Astrocyte (in vitro differentiated cells and primary cell): ENCODE measurements around the gene MICAL2. TPM values are rescaled to one million over a fixed set of nuclear protein-coding genes. Genes with fewer than 3 reads are reported as not detected.

ENCODE experiments used
- DNase-seq: peaks from one replicate; pipeline ENCODE4 v3.0.0-alpha.2; 2010; ENCODE audit warnings: low read depth
- FAIRE-seq: peaks from 2 replicates; lab custom pipeline; 2011; peaks lifted over from hg19 to GRCh38; lab: Jason Lieb, UNC
- H2AFZ ChIP-seq: 2 replicates; pipeline ENCODE4 v1.6.0; 2012; ENCODE audit warnings: low read depth, low read length, inconsistent platforms
- H3K27ac ChIP-seq: 2 replicates; pipeline ENCODE4 v1.5.1; 2011; ENCODE audit warnings: low read depth, low read length, inconsistent platforms
- H3K27me3 ChIP-seq: 2 replicates; pipeline ENCODE4 v1.6.0; 2011; ENCODE audit warnings: low read length, inconsistent platforms; ENCODE audit not compliant: insufficient read depth
- H3K36me3 ChIP-seq: 2 replicates; pipeline ENCODE4 v1.5.1; 2011; ENCODE audit warnings: low read length, inconsistent platforms; ENCODE audit not compliant: insufficient read depth
- H3K4me1 ChIP-seq: 2 replicates; pipeline ENCODE4 v1.5.1; 2011; ENCODE audit warnings: low read length, inconsistent platforms; ENCODE audit not compliant: insufficient read depth
- H3K4me2 ChIP-seq: 2 replicates; pipeline ENCODE4 v1.6.0; 2012; ENCODE audit warnings: low read length, inconsistent platforms
- H3K4me3 ChIP-seq: 2 replicates; pipeline ENCODE4 v1.5.1; 2011; ENCODE audit warnings: low read depth, mild to moderate bottlenecking, low read length, inconsistent platforms; ENCODE audit not compliant: insufficient read depth
- H3K79me2 ChIP-seq: 2 replicates; pipeline ENCODE4 v1.6.0; 2012; ENCODE audit warnings: mild to moderate bottlenecking, low read length, inconsistent platforms; ENCODE audit not compliant: insufficient read depth
- H3K9ac ChIP-seq: 2 replicates; pipeline ENCODE4 v1.6.0; 2012; ENCODE audit warnings: mild to moderate bottlenecking, low read length, inconsistent platforms
- H3K9me3 ChIP-seq: 2 replicates; pipeline ENCODE4 v1.5.1; 2012; ENCODE audit warnings: low read depth, mild to moderate bottlenecking, low read length, inconsistent platforms; ENCODE audit not compliant: insufficient read depth
- H4K20me1 ChIP-seq: 2 replicates; pipeline ENCODE4 v1.6.0; 2012; ENCODE audit warnings: low read length, inconsistent platforms; ENCODE audit not compliant: insufficient read depth
- H3K27ac Mint-ChIP-seq: one replicate; pipeline ENCODE4 v1.8.0; 2021; ENCODE audit warnings: mild to moderate bottlenecking, mixed read lengths; ENCODE audit not compliant: unreplicated experiment
- H3K27me3 Mint-ChIP-seq: one replicate; pipeline ENCODE4 v1.8.0; 2021; ENCODE audit warnings: low read depth, mixed read lengths; ENCODE audit not compliant: unreplicated experiment
- H3K36me3 Mint-ChIP-seq: one replicate; pipeline ENCODE4 v1.8.0; 2021; ENCODE audit warnings: low read depth, mixed read lengths; ENCODE audit not compliant: unreplicated experiment
- H3K4me1 Mint-ChIP-seq: one replicate; pipeline ENCODE4 v1.8.0; 2021; ENCODE audit warnings: low read depth, mixed read lengths; ENCODE audit not compliant: unreplicated experiment
- H3K4me3 Mint-ChIP-seq: one replicate; pipeline ENCODE4 v1.8.0; 2021; ENCODE audit warnings: mild to moderate bottlenecking, moderate library complexity, mixed read lengths; ENCODE audit not compliant: unreplicated experiment
- H3K9me3 Mint-ChIP-seq: one replicate; pipeline ENCODE4 v1.8.0; 2021; ENCODE audit warnings: mild to moderate bottlenecking, mixed read lengths; ENCODE audit not compliant: unreplicated experiment
- EZH2 ChIP-seq: IDR thresholded peaks from 2 replicates; pipeline ENCODE4 v1.6.1; 2012; ENCODE audit warnings: mild to moderate bottlenecking, low read length, inconsistent platforms; ENCODE audit not compliant: insufficient read depth
- total RNA-seq: library from RNA; stranded (reverse); gene quantifications from 2 replicates; pipeline ENCODE4 v1.2.1, GENCODE V29; 2021
- TF ChIP-seq, protein P1 (sequence below): IDR thresholded peaks from 2 replicates; pipeline ENCODE4 v1.5.1; 2011; ENCODE audit warnings: low read depth, mild to moderate bottlenecking, inconsistent platforms, low read length, moderate library complexity; ENCODE audit not compliant: insufficient read depth

Gene MICAL2
- total RNA-seq, 1 donor from 2014 or later = 357 TPM

GRCh38 chr11:12259956-12260355 lies 149.6 kb downstream of the MICAL2 start:
- Histone ChIP-seq H3K9me3 (no peaks in the 10 kb centered on the region), H3K4me3 (no peak overlapping the region), H3K4me2 (no peak overlapping the region), H3K27ac (no peak overlapping the region), H3K79me2 (no peaks in the 10 kb centered on the region), H2AFZ (no peak overlapping the region), H3K4me1 (peaks cover 18% of the 10 kb centered on the region), H3K9ac (no peak overlapping the region), H3K27me3 (no peaks in the 10 kb centered on the region), H4K20me1 (peaks cover 9% of the 10 kb centered on the region), H3K36me3 (peaks cover 95% of the 10 kb centered on the region)
- Mint-ChIP-seq H3K27me3 (no peaks in the 10 kb centered on the region), H3K27ac (no peak overlapping the region), H3K36me3 (peaks cover 63% of the 10 kb centered on the region), H3K4me1 (peaks cover 13% of the 10 kb centered on the region), H3K4me3 (no peak overlapping the region), H3K9me3 (no peaks in the 10 kb centered on the region)
- DNase-seq (no peak), FAIRE-seq (no peak)
- TF ChIP-seq EZH2 = no peak
- TF ChIP-seq, protein P1, sequence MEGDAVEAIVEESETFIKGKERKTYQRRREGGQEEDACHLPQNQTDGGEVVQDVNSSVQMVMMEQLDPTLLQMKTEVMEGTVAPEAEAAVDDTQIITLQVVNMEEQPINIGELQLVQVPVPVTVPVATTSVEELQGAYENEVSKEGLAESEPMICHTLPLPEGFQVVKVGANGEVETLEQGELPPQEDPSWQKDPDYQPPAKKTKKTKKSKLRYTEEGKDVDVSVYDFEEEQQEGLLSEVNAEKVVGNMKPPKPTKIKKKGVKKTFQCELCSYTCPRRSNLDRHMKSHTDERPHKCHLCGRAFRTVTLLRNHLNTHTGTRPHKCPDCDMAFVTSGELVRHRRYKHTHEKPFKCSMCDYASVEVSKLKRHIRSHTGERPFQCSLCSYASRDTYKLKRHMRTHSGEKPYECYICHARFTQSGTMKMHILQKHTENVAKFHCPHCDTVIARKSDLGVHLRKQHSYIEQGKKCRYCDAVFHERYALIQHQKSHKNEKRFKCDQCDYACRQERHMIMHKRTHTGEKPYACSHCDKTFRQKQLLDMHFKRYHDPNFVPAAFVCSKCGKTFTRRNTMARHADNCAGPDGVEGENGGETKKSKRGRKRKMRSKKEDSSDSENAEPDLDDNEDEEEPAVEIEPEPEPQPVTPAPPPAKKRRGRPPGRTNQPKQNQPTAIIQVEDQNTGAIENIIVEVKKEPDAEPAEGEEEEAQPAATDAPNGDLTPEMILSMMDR = no peak

- peaks cover 13% of the 10 kb centered on the region for H3K4me1 Mint-ChIP-seq
- H3K27me3 Mint-ChIP-seq = no peaks in the 10 kb centered on the region
- TF ChIP-seq EZH2 = no peak
- TF ChIP-seq, protein P1 = no peak
- H3K4me3 ChIP-seq = no peak overlapping the region
- H3K4me1 ChIP-seq = peaks cover 18% of the 10 kb centered on the region
- H3K4me3 Mint-ChIP-seq = no peak overlapping the region
- H3K9me3 Mint-ChIP-seq = no peaks in the 10 kb centered on the region
- H3K9ac ChIP-seq = no peak overlapping the region
- H3K36me3 Mint-ChIP-seq = peaks cover 64% of the 10 kb centered on the region
- H3K27ac ChIP-seq = no peak overlapping the region
- H3K4me2 ChIP-seq = no peak overlapping the region
- no peaks in the 10 kb centered on the region for H3K9me3 ChIP-seq
- peak overlapping the region; percentile 14 for H3K27ac Mint-ChIP-seq
- no peaks in the 10 kb centered on the region for H3K27me3 ChIP-seq
- H3K79me2 ChIP-seq = no peaks in the 10 kb centered on the region
- H4K20me1 ChIP-seq = peaks cover 9% of the 10 kb centered on the region
- FAIRE-seq (no peak), DNase-seq (no peak)
- H3K36me3 ChIP-seq = peaks cover 88% of the 10 kb centered on the region
- no peak overlapping the region for H2AFZ ChIP-seq
Observed at GRCh38 chr11:12260731-12261521, 150.5 kb downstream of the MICAL2 start.

DNA sequence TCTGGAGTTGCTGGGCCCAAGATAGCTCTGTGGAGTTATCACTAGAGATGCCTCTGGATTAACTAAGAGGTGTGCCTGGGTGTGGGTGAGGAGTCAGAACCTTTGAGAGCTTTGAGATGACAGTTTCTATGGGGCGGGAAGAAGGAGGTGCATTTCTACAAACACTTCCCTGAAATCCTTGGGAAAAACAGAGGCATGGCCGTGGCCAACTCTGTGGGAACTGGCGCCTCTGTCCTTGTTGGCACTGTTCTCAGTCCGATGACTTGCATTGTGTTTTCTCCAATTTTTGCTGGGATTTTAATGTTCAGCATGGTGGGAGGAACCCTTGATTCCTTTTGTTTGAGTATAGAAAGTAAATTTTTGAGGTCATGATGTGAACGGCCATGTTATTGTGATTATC lies 151.2 kb downstream of the MICAL2 start:
- Mint-ChIP-seq H3K36me3 (peaks cover 61% of the 10 kb centered on the region), H3K27ac (peak overlapping the region; percentile 14)

More for the DNA sequence above, 151.2 kb downstream of the MICAL2 start:
- Histone ChIP-seq H3K79me2 (no peaks in the 10 kb centered on the region), H3K4me2 (no peak overlapping the region), H3K27me3 (no peaks in the 10 kb centered on the region), H2AFZ (no peak overlapping the region), H3K27ac (no peak overlapping the region), H3K9me3 (no peaks in the 10 kb centered on the region), H3K4me3 (no peak overlapping the region), H3K36me3 (peaks cover 81% of the 10 kb centered on the region), H4K20me1 (peaks cover 9% of the 10 kb centered on the region), H3K9ac (no peak overlapping the region), H3K4me1 (peaks cover 18% of the 10 kb centered on the region)
- Mint-ChIP-seq H3K9me3 (no peaks in the 10 kb centered on the region), H3K4me1 (peaks cover 13% of the 10 kb centered on the region), H3K27me3 (no peaks in the 10 kb centered on the region), H3K4me3 (no peak overlapping the region)
- FAIRE-seq (no peak), DNase-seq (no peak)
- TF ChIP-seq EZH2 = no peak
- TF ChIP-seq, protein P1 = no peak
